Activated T-cell treated with anti-CD3 and anti-CD28 coated beads for 48 hours (primary cell): Measurements from ENCODE around the gene MALAT1.
"Not testable (repeated sequence)": the region's sequence is repeated elsewhere in the genome, so short reads cannot be mapped to it uniquely, and the experiment has no call there.

Experiments used
- DNase-seq: peaks from one replicate; pipeline ENCODE4 v3.0.0-alpha.2; 2020; ENCODE audit warnings: low read depth

MALAT1 gene

GRCh38 chr11:65498977-65499712 lies at the start of gene MALAT1:
Gene MALAT1 (plus strand): TSS chr11:65499045.
- peak; percentile 84 for DNase-seq

- DNase-seq: not testable (repeated sequence)
These were observed 47.5 kb upstream of the MALAT1 start for GRCh38 chr11:65451301-65451700.

- not testable (repeated sequence) for DNase-seq
These were observed 46.6 kb upstream of the MALAT1 start for GRCh38 chr11:65452259-65452658.

- DNase-seq: no peak
These were observed 45.9 kb upstream of the MALAT1 start for GRCh38 chr11:65452806-65453490.

- DNase-seq: no peak
These were observed 44.5 kb upstream of the MALAT1 start for GRCh38 chr11:65454311-65454695.

- DNase-seq: peak; percentile 86
These were observed 44.0 kb upstream of the MALAT1 start for GRCh38 chr11:65454696-65455456.

GRCh38 chr11:65456418-65456817 lies 42.4 kb upstream of the MALAT1 start:
- DNase-seq: no peak

GRCh38 chr11:65459552-65459951 lies 39.3 kb upstream of the MALAT1 start:
- no peak for DNase-seq

- DNase-seq: not testable (repeated sequence)
These were observed 33.4 kb upstream of the MALAT1 start for GRCh38 chr11:65465471-65465870.

GRCh38 chr11:65467306-65467705 lies 31.5 kb upstream of the MALAT1 start:
- not testable (repeated sequence) for DNase-seq

- DNase-seq: no peak
These were observed 29.9 kb upstream of the MALAT1 start for GRCh38 chr11:65468874-65469333.

GRCh38 chr11:65470433-65471049 lies 28.3 kb upstream of the MALAT1 start:
- DNase-seq: no peak

GRCh38 chr11:65471447-65471891 lies 27.4 kb upstream of the MALAT1 start:
- DNase-seq: no peak

GRCh38 chr11:65472588-65473277 lies 26.1 kb upstream of the MALAT1 start:
- not testable (repeated sequence) for DNase-seq

- DNase-seq: no peak
These were observed 25.5 kb upstream of the MALAT1 start for GRCh38 chr11:65473278-65473860.

GRCh38 chr11:65474864-65475263 lies 24.0 kb upstream of the MALAT1 start:
- DNase-seq: no peak

GRCh38 chr11:65476632-65477148 lies 22.2 kb upstream of the MALAT1 start:
- no peak for DNase-seq

GRCh38 chr11:65477149-65477965 lies 21.5 kb upstream of the MALAT1 start:
- DNase-seq: peak; percentile 96

GRCh38 chr11:65478388-65479183 lies 20.3 kb upstream of the MALAT1 start:
- DNase-seq: no peak
